HG03354 (cell line): ENCODE results near the gene CTSZ.
A peak's percentile ranks its signal among the peaks of the same experiment; 100 is the strongest.
"Not testable (repeated sequence)": the region's sequence is repeated elsewhere in the genome, so short reads cannot be mapped to it uniquely, and the experiment has no call there.

Experiments
- ATAC-seq: cut with Tn5 transposase; IDR thresholded peaks from one replicate; pipeline ENCODE4 v1.9.1; 2021; ENCODE audit warnings: mild to moderate bottlenecking; ENCODE audit not compliant: unreplicated experiment, poor library complexity, severe bottlenecking

CTSZ gene

DNA sequence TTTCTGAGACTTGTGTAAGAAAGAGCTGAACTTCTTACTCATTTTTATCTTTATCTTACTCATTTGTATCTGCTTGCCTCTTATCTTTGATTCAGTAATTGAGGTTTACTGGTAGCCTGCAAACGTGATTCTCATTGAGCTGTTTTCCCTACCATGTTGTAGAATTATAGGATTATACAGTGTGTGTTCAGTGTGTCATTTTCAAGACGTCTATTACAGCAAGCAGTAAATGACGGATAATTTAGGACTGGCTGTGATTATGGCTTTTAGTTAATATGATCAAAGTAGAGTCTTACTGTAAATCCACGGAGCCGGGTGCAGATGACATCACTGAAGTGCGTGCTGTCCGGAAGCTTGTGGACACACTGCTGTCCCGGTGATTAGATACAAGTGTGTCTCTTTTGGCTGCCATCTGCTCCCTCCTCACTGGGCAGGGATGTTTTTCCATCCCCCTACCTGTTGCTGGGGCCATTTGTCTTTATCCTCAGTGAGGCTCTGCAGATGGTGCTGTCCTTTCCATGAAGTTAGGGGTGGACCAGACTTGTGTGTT, 20.0 kb downstream of the CTSZ start:
- ATAC-seq, result no peak

DNA sequence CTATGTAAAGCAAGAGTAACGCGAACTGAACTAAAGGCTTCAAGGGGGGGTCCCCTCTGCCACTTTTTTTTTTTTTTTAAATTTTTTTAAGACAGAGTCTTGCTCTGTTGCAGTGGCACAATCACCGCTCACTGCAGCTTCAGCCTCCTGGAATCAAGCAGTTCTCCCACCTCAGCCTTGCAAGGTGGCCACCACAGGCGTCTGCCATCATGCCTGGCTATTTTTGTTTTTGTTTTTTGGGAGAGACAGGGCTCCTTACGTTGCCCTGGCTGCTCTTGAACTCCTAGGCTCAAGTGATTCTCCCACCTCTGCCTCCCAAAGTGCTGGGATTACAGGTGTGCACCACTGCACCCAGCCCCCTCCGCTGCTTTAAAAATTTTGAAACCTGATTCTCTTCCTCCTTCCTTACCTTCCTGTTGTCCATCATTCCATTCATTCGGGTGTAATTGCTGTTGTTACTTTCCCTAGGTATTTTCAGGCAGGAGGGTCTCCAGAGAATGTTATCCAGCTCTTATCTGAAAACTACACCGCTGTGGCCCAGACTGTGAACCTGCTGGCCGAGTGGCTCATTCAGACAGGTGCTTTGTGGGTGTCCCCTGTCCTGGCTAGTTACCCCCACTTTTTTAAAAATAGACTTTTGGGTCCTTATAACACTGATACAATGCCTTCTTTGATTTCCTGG, 20.6 kb downstream of the CTSZ start:
- ATAC-seq, result no peak

DNA sequence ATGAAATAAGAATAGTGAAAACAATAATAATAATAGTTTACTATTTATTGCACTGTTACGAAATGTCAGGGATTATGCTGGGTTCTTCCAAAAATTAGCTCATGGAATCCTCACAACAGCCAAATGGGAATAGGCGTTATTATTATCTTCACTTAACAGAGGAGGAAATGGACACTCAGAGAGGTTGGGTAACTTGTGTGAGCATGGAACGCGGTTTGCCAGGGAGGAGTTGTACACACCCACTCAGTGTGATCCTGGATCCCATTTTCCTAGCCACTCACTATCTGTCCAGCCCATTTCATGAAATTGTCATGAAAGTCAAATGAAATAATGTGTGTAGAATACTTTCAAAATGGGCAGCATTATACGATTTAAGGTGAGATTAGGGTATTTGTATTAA, 21.4 kb downstream of the CTSZ start:
- no peak for ATAC-seq

DNA sequence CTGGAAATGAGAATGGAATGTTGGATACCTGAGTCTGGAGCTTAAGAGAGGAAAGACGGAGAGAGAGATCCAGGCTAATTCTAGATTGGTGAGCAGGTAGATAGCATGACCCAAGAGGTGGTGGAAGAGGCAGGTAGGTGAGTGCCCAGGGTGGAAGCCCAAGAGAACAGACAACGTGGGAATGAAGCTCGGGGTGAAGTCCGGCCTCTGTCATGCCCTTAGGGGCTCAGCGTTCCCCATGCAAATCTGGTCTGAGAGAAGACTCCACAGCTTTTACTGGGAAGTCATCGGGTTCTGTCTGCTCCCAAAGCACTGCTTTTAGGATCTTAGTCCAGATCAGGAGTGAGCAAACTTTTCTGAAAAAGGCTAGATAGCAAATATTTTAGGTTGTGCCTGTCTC, 22.4 kb downstream of the CTSZ start:
- no peak for ATAC-seq

DNA sequence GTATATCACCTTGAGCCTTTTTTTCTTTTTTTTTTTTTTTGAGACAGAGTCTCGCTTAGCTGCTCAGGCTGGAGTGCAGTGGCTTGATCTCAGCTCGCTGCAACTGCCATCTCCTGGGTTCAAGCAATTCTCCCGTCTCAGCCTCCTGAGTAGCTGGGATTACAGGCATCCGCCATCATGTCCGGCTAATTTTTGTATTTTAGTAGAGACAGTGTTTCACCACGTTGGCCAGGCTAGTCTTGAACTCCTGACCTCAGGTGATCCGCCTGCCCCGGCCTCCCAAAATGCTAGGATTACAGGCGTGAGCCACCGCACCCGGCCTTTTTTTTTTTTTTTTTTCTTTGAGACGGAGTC, 24.0 kb downstream of the CTSZ start:
- not testable (repeated sequence) for ATAC-seq

DNA sequence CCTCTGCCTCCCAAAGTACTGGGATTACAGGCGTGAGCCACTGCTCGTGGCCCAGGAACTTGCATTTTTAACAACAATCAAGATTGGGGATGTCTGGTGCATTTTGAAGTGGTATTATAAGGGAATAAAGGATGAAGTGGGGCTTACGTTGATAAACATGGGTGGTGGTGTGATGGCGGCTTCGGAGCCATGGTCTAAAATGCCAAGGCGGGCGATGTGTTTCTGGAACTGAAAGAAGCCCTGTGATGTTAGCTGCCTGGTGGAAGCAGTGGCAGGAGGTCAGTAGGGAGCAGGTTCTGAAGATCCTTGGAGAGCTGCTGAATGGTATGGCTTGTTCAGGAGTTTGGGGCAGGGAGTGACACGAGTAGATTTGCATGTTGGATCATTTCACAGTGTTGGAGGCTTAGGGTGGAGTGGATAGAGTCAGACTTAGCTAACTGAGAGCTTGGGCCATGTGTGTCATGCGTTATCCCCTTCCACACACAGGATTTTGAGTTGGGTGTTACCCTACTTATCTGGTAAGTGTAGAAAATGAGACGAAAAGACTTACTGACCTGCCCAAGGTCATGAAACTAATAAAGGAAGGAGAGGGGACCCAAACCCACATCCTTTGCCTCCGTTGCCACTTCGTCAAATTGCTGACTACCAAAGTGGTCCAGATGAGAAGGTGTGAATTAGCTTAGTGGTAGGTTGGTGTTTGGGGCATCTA, 24.5 kb downstream of the CTSZ start:
- ATAC-seq, result no peak

DNA sequence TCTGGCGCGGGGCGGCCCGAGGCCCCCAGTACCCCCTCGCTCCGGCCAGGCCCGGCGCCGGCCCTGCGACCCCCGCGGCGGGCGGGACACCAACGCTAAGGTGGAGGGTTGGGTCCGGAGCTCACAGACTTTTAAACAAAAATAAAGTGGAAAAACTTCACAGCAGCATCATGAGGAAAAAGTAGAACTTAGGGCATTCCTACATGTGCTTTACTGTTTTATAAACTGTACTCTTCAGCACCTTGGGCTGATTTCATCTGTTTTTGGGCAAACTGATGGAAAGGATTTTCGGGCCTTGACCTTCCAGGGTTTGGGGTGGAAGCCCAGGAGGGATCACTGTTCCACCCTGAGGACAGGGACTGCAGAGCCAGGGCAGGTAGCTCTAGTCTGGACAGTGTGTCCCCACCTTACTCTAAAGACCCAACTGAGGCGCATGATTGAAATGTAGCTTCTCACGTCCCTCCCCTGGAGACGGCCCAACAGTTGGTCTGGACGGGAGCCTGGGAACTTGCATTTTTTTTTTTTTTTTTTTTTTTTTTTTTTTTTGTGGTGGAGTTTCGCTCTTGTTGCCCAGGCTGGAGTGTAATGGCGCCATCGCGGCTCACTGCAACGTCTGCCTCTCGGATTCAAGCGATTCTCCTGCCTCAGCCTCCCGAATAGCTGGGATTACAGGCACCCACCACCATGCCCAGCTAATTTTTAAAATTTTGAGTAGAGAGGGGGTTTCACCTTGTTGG, 25.3 kb downstream of the CTSZ start:
- peak; percentile 3 for ATAC-seq

DNA sequence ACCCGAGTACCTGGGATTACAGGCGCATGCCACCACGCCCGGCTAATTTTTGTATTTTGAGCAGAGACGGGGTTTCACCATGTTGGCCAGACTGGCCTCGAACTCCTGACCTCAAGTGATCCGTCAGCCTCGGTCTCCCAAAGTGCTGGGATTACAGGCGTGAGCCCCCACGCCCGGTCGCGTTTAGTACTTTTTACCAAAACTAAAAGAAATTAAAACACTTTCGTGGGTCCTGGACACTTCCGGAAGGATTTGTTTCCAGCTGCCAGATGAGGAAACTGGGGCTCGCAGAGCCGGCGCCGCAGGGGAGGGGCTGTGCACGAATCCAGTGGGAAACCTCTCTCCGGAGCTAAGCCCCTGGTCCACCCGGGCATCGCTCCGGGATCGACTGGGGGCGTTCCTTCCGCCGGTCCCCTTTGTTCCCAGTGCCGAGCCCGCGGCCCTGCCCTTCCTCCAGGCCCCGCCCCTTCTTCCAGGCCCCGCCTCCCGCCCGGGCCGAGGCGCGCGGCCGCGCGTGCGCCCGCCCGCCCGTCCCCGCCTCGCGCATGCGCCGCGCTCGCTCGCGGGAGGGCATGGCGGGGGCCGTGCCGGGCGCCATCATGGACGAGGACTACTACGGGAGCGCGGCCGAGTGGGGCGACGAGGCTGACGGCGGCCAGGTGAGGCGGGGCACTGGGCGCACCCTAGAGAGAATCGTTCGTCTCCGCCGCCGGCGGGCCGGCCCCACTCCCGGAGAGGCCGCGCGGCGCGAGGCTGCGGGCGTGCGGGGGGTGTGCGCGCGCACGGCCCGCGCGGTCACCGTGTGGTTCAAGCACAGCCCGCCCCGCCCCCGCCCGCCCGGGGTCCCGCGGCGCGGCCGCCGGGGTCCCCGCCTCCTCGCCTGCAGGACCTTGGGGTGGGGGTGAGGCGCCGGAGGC, 26.1 kb downstream of the CTSZ start, which contains the start of gene NELFCD:
NELFCD (plus strand) TSS at position 546 of the 917 bp plus-strand sequence; CDS start at position 600, 54 bp downstream.
- ATAC-seq, result peak; percentile 81

DNA sequence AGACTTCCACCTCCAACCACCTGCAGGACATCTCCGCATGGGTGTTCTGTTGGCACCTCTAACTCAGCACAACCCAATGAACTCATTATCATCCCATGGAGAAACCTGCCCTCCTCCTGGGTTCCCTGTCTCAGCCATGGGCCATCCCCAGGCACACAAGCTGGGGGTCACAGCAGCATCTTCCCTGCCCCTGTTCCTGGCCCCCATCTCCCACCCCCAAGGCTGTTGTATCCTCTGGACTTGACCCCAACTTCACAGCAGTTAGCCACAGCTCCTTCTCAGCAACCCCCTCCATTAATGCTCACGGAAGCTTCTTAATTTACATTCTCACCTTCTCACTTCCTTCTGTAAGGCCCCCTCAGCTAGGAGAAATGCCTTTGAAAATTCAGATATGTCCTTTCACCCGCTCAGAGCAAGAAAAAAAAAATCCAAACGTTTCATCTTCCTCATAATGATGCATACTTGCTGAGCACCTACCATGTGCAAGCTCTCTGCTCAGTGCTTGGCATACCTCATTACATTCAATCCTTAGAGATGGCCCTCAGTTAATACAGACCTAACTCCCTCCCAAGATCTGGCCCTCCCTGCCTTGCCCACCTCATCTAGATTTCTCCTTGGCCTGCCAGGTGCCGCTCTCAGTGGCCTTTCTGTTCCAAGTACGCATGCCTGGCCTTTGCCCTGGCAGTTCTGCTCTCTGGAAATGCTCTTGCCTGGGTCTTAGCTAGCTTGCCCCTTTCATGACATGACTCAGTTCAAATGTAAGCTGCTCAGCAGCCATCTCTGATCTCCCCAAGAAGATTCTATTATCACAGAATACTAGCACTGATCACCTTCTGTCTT, 28.5 kb downstream of the CTSZ start:
- no peak for ATAC-seq

DNA sequence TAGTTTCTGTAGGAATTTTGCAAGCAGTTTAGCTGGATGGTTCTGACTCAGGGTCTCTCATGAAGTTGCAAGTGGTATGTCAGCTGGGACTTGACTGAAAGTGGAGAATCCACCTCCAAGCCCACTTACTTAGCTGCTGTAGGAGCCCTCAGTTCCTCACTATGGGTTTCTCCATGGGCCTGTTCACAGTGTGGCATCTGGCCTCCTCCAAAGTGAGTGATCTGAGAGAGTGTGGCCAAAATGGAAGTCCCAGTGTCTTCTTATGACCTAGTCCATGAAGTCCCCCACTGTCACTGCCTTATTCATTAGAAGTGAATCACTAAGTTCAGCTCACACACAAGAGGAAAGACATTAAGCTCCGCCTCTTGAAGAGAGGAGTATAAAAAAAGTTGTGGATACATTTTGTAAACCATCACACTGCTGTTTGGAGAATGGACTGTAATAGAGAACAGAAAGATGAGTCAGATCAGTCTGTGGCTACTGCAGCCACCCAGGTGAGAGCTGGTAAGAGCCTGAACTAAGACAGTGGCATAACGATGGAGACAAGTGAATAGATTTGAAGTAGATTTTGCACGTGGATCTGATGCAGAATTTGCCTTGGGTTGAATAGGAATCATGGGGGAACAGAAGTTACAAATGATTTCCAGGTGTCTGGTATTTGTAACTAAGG, 30.9 kb downstream of the CTSZ start:
- no peak for ATAC-seq

DNA sequence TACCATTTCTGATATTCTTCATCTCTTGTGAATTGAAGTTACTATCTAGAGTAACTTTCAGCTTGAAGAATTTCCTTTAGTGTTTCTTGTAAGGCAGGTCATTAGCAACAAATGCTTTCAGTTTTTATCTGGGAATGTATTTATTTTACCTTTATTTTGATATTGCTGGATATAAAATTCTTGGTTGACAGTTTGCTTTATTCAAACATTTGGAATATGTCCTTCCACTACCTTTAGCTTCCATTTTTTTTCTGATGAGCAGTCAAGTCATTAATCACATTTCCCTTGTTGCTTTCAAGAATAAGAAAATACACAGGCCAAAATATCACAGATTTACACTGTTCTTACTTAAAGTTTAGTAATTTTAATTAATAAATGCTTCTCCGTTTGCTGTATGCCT, 31.7 kb downstream of the CTSZ start:
- no peak for ATAC-seq

DNA sequence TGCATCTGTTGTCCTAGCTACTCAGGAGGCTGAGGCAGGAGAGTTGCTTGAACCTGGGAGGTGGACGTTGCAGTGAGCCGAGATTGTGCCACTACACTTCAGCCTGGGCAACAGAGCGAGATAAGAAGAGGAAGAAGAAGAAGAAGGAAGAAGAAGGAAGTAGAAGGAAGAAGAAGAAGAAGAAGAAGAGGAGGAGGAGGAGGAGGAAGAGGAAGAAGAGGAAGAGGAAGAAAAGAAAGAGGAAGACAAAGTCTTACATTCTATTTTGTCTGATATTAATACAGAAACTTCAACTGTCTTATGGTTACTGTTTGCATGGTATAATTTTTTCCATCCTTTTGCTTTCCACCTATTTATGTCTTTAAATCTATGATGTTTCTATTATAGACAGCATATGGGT, 33.2 kb downstream of the CTSZ start:
- ATAC-seq, result no peak

DNA sequence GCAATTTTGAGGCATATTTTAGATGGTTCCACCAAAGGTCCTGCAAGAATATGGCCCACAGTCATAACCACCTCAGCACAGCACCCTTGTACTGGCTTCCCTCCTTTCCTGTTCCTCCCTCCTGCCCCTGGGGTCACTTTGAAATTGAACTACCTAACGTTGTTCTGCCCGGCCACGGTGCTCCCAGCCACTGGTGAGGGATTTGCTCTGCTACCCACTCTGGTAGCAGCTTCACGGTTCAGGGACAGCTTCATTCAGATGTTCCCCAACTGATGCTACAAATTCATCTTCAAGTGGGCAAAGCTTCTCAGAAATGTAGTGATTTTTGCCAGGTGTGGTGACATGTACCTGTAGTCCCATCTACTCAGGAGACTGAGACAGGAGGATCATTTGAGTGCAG, 33.9 kb downstream of the CTSZ start:
- ATAC-seq, result no peak

DNA sequence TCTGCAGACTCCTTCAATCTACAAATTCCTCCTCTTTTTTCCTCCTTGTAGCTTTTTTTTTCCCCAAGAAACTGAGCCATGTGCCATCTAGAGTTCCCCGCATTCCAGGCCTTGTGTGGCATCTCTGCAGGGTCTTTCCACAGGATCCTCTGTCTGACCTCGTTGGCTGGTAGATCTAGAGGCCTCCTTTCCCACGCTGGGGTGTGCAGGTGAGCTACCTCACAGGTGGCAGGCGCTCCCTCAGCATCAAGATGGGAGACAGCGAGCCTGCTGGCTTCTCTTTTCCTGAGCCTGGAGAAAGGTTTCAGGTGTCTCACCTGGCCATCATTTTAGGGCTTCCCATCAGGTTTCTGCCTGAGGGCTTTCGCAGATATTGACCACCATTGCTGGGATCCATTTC, 35.6 kb downstream of the CTSZ start:
- no peak for ATAC-seq

DNA sequence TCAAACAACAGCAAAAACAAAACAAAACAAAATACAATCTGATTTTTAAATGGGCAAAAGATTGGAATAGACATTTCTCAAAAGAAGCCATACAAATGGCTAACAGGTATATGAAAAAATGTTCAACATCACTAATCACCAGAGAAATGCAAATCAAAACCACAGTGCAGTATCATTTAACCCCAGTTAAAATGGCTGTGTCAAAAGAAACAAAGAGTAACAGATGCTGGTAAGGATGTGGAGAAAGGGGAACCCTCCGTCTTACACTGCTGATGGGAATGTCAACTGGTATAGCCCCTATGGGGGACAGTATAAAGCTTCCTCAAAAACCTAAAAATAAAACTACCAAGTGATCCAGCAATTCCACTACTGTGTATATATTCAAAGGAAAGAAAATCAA, 36.9 kb downstream of the CTSZ start:
- ATAC-seq, result peak; percentile 54

DNA sequence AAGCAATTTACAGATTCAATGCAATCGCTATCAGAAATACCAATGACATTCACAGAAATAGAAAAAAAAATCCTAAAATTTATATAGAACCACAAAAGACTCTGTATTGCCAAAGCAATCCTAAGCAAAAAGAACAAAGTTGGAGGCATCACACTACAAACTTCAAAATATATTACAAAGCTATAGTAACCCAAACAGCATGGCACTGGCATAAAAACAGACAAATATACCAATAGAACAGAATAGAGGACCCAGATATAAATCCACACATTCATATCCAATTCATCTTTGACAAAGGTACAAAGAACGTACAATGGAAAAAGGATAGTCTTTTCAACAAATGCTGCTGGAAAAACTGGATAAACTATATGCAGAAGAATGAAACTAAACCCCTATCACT, 37.6 kb downstream of the CTSZ start:
- no peak for ATAC-seq

DNA sequence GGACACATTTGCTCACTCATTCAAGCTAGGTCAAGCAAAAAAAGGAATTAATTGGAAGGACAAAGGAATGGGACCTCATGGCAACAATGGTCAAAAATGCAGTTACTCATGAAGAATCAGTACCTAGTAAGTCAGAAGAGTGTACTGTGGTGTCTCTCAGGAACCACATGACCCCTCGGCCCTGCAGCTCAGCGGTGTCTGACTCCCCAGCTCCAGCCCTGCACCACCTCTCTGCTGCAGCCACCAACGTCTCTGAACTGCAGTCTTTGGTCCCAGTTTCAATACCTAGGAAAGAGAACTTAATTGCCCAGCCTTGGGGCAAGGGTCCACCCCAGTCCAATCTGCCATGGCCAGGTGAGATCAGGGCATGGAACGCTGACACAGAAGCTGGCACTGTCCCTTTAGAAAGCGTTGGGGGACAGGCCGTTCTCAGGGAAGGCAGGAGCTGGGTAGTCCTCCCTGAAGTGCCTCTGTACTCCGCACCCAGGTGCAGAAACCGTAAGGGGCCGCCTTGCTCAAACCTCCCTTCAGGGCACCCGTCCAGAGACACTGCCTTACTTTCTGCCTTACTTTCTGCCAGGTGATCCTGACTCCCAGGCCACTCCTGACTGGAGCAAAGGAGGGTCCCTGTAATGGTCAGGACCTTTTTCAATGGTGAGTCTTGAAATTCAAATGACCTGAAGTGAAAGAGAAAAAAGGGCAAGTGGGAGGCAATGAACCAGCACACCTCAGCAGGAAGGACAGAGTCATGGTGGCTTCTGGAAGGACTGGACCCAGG, 39.2 kb downstream of the CTSZ start:
- no peak for ATAC-seq
